ENCODE measurements around the gene ABHD12. TPM values are rescaled to one million over a fixed set of nuclear protein-coding genes. Genes with fewer than 3 reads are reported as not detected.

The ABHD12 gene
- total RNA-seq, 3 donors from 2014 or later (not counting 1 experiment from before 2014, with no cell fraction given) = 28.5 to 34.6 (median 34.5) TPM

GRCh38 chr20:25280051-25280573 lies 110.5 kb downstream of the ABHD12 start:
- no peak for TF ChIP-seq CTCF (IDR thresholded peaks at IDR 0.05)
- no peak for DNase-seq
- H3K27me3 ChIP-seq (ENCODE audit: control insufficient read depth, insufficient read depth, low read length) = no peaks in the 10 kb centered on the region
- intact Hi-C loops (cut with micrococcal nuclease) = no loop called here
- Mint-ChIP-seq H3K36me3 (no peaks in the 10 kb centered on the region), H3K9me3 (no peaks in the 10 kb centered on the region), H3K27ac (no peak overlapping the region), H3K27me3 (ENCODE audit: low read depth in 2 of 2) (no peaks in the 10 kb centered on the region), H3K4me1 (peaks cover 0 to 8% of the 10 kb centered on the region in 2 donors), H3K4me3 (no peak overlapping the region)
- no peak overlapping the region for H3K27ac ChIP-seq (ENCODE audit: low read length)
- no peak for ATAC-seq
- H3K9me3 ChIP-seq (ENCODE audit: control insufficient read depth, insufficient read depth, low read length) = no peaks in the 10 kb centered on the region
- peaks cover 53% of the 10 kb centered on the region for H3K36me3 ChIP-seq (ENCODE audit: control insufficient read depth, insufficient read depth, low read length)
- peaks cover 8% of the 10 kb centered on the region for H3K4me1 ChIP-seq (ENCODE audit: control insufficient read depth, insufficient read depth, low read length)
- no peak overlapping the region for H3K4me3 ChIP-seq (ENCODE audit: low read length)
- 88% methylated on average over 15 of the region's 15 CpGs for WGBS (ENCODE audit: insufficient coverage)

DNA sequence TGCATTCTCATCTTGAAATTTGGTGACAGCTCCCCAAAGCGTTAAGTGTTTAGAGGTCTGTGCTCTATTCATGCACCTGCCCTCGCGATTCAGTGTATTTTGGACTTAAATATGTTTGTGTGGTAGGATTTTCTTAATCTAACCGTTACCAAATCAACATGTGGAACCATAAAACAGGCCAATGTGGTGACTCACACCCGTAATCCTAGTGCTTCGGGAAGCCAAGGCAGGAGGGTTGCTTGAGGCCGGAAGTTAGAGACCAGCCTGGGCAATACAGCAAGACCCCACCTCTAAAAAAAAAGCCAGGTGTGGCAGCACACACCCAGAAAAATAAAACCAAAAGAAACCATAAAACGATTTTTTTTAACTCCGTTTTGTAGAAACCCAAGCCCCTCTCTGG lies 111.2 kb downstream of the ABHD12 start:
- DNase-seq = no peak
- H3K36me3 ChIP-seq (ENCODE audit: control insufficient read depth, insufficient read depth, low read length) = peaks cover 53% of the 10 kb centered on the region

GRCh38 chr20:25278636-25279361 lies 111.8 kb downstream of the ABHD12 start:
- Mint-ChIP-seq H3K36me3 (no peaks in the 10 kb centered on the region), H3K27me3 (ENCODE audit: low read depth in 2 of 2) (no peaks in the 10 kb centered on the region), H3K4me1 (peaks cover 0 to 10% of the 10 kb centered on the region in 2 donors), H3K27ac (no peak overlapping the region), H3K4me3 (no peak overlapping the region), H3K9me3 (no peaks in the 10 kb centered on the region)
- Histone ChIP-seq H3K27ac (ENCODE audit: low read length) (no peak overlapping the region), H3K27me3 (ENCODE audit: control insufficient read depth, insufficient read depth, low read length) (no peaks in the 10 kb centered on the region), H3K9me3 (ENCODE audit: control insufficient read depth, insufficient read depth, low read length) (no peaks in the 10 kb centered on the region), H3K4me3 (ENCODE audit: low read length) (no peak overlapping the region), H3K4me1 (ENCODE audit: control insufficient read depth, insufficient read depth, low read length) (peaks cover 8% of the 10 kb centered on the region), H3K36me3 (ENCODE audit: control insufficient read depth, insufficient read depth, low read length) (peaks cover 55% of the 10 kb centered on the region)
- ATAC-seq = no peak
- WGBS (ENCODE audit: insufficient coverage) = 97% methylated on average over 26 of the region's 26 CpGs
- intact Hi-C loops (cut with micrococcal nuclease) = no loop called here
- no peak for TF ChIP-seq CTCF (IDR thresholded peaks at IDR 0.05)
- no peak for DNase-seq

More for the DNA sequence above, 111.2 kb downstream of the ABHD12 start:
- intact Hi-C loops (cut with micrococcal nuclease) = no loop called here
- H3K36me3 Mint-ChIP-seq = no peaks in the 10 kb centered on the region
- no peak overlapping the region for H3K27ac Mint-ChIP-seq
- H3K4me1 Mint-ChIP-seq = peaks cover 0 to 10% of the 10 kb centered on the region in 2 donors
- ATAC-seq = no peak
- H3K9me3 Mint-ChIP-seq = no peaks in the 10 kb centered on the region
- WGBS (ENCODE audit: insufficient coverage) = 95% methylated on average over 9 of the region's 9 CpGs
- H3K4me1 ChIP-seq (ENCODE audit: control insufficient read depth, insufficient read depth, low read length) = peaks cover 8% of the 10 kb centered on the region
- H3K27ac ChIP-seq (ENCODE audit: low read length) = no peak overlapping the region
- H3K27me3 Mint-ChIP-seq (ENCODE audit: low read depth in 2 of 2) = no peaks in the 10 kb centered on the region
- no peaks in the 10 kb centered on the region for H3K27me3 ChIP-seq (ENCODE audit: control insufficient read depth, insufficient read depth, low read length)
- no peak overlapping the region for H3K4me3 ChIP-seq (ENCODE audit: low read length)
- H3K4me3 Mint-ChIP-seq = no peak overlapping the region
- no peaks in the 10 kb centered on the region for H3K9me3 ChIP-seq (ENCODE audit: control insufficient read depth, insufficient read depth, low read length)
- TF ChIP-seq CTCF (IDR thresholded peaks at IDR 0.05) = no peak

Measured in natural killer cell (primary cell).